ENCODE measurements around the gene PPP1R2.
"Not testable (repeated sequence)": the region's sequence is repeated elsewhere in the genome, so short reads cannot be mapped to it uniquely, and the experiment has no call there.

Gene PPP1R2

DNA sequence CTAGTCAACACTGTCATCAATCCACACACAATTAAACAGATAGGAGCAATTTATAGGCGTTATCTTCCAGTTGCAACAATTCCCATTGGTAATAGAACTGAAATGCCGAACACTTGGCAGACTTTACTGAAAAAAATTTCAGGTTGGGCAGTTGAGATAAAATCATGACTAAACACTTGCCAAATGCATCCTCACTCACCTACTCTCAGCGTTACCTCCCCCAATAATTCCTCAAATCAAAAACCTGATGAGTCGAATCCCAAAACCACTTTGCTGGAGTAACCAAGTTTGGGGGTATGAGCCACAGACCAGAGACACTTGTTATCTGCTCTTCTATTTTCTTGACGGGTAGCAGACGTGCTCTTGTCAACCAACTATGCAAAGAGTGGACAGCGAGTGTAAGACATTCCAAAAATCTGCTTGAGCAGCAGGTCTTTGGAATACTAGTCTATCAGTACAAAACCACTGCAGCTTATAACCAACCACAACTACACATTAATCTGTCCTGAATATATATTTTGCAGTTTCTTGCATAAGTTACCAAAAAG lies 30.3 kb downstream of the PPP1R2 start:
- no peak overlapping the region for H3K27ac ChIP-seq
- no peak overlapping the region for H3K4me3 ChIP-seq
- TF ChIP-seq, protein P1, sequence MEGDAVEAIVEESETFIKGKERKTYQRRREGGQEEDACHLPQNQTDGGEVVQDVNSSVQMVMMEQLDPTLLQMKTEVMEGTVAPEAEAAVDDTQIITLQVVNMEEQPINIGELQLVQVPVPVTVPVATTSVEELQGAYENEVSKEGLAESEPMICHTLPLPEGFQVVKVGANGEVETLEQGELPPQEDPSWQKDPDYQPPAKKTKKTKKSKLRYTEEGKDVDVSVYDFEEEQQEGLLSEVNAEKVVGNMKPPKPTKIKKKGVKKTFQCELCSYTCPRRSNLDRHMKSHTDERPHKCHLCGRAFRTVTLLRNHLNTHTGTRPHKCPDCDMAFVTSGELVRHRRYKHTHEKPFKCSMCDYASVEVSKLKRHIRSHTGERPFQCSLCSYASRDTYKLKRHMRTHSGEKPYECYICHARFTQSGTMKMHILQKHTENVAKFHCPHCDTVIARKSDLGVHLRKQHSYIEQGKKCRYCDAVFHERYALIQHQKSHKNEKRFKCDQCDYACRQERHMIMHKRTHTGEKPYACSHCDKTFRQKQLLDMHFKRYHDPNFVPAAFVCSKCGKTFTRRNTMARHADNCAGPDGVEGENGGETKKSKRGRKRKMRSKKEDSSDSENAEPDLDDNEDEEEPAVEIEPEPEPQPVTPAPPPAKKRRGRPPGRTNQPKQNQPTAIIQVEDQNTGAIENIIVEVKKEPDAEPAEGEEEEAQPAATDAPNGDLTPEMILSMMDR (IDR thresholded peaks at IDR 0.05): no peak
- no peaks in the 10 kb centered on the region for H3K4me1 ChIP-seq
- no peaks in the 10 kb centered on the region for H3K9me3 ChIP-seq
- no peaks in the 10 kb centered on the region for H3K27me3 ChIP-seq
- H3K36me3 ChIP-seq: peaks cover 27 to 62% (median 44%) of the 10 kb centered on the region in 3 donors
- intact Hi-C loops (cut with DNase I; ENCODE audit: low total_unique reads): no loop called here
- DNase-seq: no peak

DNA sequence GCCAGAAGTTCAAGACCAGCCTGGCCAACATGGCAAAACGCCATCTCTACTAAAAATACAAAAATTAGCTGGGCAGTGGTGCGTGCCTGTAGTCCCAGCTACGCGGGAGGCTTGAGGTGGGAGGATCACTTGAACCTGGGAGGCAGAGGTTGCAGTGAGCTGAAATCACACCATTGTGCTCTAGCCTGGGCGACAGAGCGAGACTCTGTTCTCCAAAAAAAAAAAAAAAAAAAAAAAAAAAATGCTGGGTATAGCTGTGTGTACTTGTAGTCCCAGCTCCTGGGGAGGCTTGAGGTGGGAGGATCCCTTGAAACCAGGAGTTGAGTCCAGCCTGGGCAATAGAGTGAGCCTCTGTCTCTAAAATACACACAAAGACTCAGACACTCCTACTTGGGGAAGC lies 32.0 kb downstream of the PPP1R2 start:
- Histone ChIP-seq H3K36me3 (peaks cover 16 to 49% (median 28%) of the 10 kb centered on the region in 3 donors), H3K27me3 (no peaks in the 10 kb centered on the region), H3K27ac (no peak overlapping the region), H3K4me1 (no peaks in the 10 kb centered on the region), H3K9me3 (no peaks in the 10 kb centered on the region), H3K4me3 (no peak overlapping the region)
- no peak for DNase-seq
- TF ChIP-seq, protein P1 (IDR thresholded peaks at IDR 0.05): no peak
- intact Hi-C loops (cut with DNase I; ENCODE audit: low total_unique reads): no loop called here

DNA sequence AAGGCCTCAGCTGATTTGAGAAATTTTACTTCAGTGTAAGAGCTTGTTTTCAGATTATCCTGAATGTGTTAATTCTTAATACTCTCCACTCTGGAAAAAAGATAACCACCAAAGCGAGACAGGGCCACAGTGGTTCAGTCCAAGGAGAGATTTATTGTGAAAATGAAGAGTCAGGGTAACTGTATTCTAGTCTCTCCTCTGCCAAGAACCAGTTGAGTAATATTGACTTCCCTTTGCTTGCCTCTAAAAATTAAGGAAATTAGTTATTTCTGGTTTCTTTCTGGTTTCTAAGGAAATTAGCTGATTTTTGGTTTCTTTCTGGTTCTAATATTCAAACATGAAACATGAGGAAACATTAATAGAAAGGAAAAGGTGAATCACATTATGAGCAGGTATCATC lies 34.9 kb downstream of the PPP1R2 start:
- intact Hi-C loops (cut with DNase I; ENCODE audit: low total_unique reads): no loop called here
- H3K4me3 ChIP-seq: no peak overlapping the region
- H3K4me1 ChIP-seq: no peaks in the 10 kb centered on the region
- no peak for DNase-seq
- peaks cover 0 to 23% (median 7%) of the 10 kb centered on the region in 3 donors for H3K36me3 ChIP-seq
- no peaks in the 10 kb centered on the region for H3K27me3 ChIP-seq
- H3K9me3 ChIP-seq: no peaks in the 10 kb centered on the region
- H3K27ac ChIP-seq: no peak overlapping the region
- TF ChIP-seq, protein P1 (IDR thresholded peaks at IDR 0.05): no peak

DNA sequence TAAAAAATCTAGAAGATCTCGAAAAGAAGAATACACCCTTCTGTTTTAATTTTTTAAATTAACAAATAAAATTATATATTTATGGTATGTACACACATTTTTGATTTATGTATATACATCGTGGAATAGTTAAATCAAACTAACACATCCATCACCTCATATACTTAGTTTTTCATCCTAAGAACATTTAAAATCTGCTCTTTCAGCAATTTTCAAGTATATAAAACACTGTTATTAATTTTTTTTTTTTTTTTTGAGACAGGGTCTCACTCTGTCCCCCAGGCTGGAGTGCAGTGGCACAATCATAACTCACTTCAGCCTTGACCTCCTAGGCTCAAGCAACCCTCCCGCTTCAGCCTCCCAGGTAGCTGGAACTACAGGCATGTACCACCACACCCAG lies 67.5 kb downstream of the PPP1R2 start:
- Histone ChIP-seq H3K27ac (no peak overlapping the region), H3K4me3 (no peak overlapping the region), H3K9me3 (no peaks in the 10 kb centered on the region), H3K27me3 (no peaks in the 10 kb centered on the region), H3K36me3 (no peaks in the 10 kb centered on the region), H3K4me1 (no peaks in the 10 kb centered on the region)
- no peak for DNase-seq
- TF ChIP-seq, protein P1 (IDR thresholded peaks at IDR 0.05): no peak
- intact Hi-C loops (cut with DNase I; ENCODE audit: low total_unique reads): no loop called here

DNA sequence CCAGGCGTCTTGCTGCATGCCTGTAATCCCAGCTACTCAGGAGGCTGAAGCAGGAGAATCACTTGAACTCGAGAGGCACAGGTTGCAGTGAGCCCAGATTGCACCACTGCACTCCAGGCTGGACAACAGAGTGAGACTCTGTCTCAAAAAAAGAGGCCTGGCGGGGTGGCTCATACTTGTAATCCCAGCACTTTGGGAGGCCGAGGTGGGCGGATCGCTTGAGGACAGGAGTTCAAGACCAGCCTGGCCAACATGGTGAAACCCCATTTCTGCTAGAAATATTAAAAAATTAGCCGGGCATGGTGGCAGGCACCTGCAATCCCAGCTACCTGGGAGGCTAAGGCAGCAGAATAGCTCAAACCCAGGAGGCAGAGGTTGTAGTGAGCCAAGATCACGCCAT lies 68.0 kb downstream of the PPP1R2 start:
- H3K4me1 ChIP-seq; H3K9me3 ChIP-seq; H3K36me3 ChIP-seq; H3K4me3 ChIP-seq; H3K27me3 ChIP-seq; DNase-seq; intact Hi-C loops (cut with DNase I; ENCODE audit: low total_unique reads); H3K27ac ChIP-seq: not testable (repeated sequence)

DNA sequence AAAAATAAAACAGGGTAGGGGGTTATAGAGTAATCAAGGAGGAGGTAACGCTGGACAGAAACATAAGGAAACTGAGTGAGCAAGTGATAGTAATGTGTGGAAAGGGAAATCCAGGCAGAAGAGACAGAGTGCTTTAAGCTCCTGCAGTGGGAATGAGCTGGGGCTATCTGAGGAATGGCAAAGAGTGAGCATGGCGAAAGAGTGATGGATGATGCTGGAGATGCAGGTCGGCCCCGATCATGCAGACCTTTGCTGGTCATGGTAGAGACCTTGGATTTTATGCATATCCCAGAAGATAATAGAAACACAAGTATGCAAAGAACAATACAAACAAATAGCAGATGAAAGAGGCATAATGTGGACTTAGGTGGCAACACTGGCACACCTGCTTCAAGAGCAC lies 74.3 kb downstream of the PPP1R2 start:
- H3K27me3 ChIP-seq: no peaks in the 10 kb centered on the region
- DNase-seq: no peak
- H3K4me3 ChIP-seq: no peak overlapping the region
- TF ChIP-seq, protein P1 (IDR thresholded peaks at IDR 0.05): no peak
- no peaks in the 10 kb centered on the region for H3K4me1 ChIP-seq
- no peaks in the 10 kb centered on the region for H3K36me3 ChIP-seq
- no peaks in the 10 kb centered on the region for H3K9me3 ChIP-seq
- intact Hi-C loops (cut with DNase I; ENCODE audit: low total_unique reads): no loop called here
- H3K27ac ChIP-seq: no peak overlapping the region

Data from tibial artery (tissue), 4 donors.